SK-N-SH (cell line): ENCODE results near the gene ZNF597. TPM values are rescaled to one million over a fixed set of nuclear protein-coding genes. Genes with fewer than 3 reads are reported as not detected.

Experiments
- CTCF ChIA-PET: fragments of 300-600, 350-600 bp; formaldehyde crosslinking; extraction: SDS; loops from one replicate; lab custom pipeline; 2021; lab: Yijun Ruan, JAX
- POLR2A ChIA-PET: fragments of 350-600 bp; sonication (Branson Sonifier 250); formaldehyde crosslinking; extraction: SDS; loops from one replicate; lab custom pipeline; 2020; ENCODE audit warnings: antibody characterized with exemption, inconsistent platforms; lab: Yijun Ruan, JAX
- DNase-seq: peaks from one replicate; pipeline ENCODE4 v3.0.0; 2012
- H2AFZ ChIP-seq: fragments of 200-600 bp; sonication (generic); 2 replicates; pipeline ENCODE4 v1.8.1; 2016; ENCODE audit warnings: antibody characterized with exemption, mild to moderate bottlenecking, low read depth
- H3F3A ChIP-seq: fragments of 200-600 bp; sonication (generic); replicated peaks from 2 replicates; pipeline ENCODE3; 2016; ENCODE audit warnings: antibody characterized with exemption, mild to moderate bottlenecking; ENCODE audit not compliant: insufficient read depth
- H3K27ac ChIP-seq, 2 experiments: fragments of 200-500 bp in 1 of 2; fragments of 200-600 bp in 1 of 2; sonication (Bioruptor generic) in 1 of 2; sonication (generic), shearing (Covaris generic) in 1 of 2; 2 replicates each; pipeline versions ENCODE4 v1.5.1 to v1.6.1; 2014 to 2016; ENCODE audit warnings: low read depth in 2 of 2, inconsistent platforms in 1 of 2, low read length in 1 of 2, mild to moderate bottlenecking in 1 of 2, mixed read lengths in 1 of 2
- H3K27me3 ChIP-seq: fragments of 200-600 bp; sonication (generic), shearing (Covaris generic); 2 replicates; pipeline ENCODE4 v1.6.1; 2016; ENCODE audit warnings: mixed run types; ENCODE audit not compliant: insufficient read depth
- H3K36me3 ChIP-seq, 2 experiments: fragments of 200-500 bp in 1 of 2; fragments of 200-600 bp in 1 of 2; sonication (Bioruptor generic) in 1 of 2; sonication (generic) in 1 of 2; replicated peaks in 1 of 2; 2 replicates each; pipeline versions ENCODE3 to v1.5.1; 2014 to 2016; ENCODE audit warnings: low read length in 1 of 2, mild to moderate bottlenecking in 1 of 2; ENCODE audit not compliant: insufficient read depth in 2 of 2, control insufficient read depth in 1 of 2
- H3K4me1 ChIP-seq, 2 experiments: fragments of 200-500 bp in 1 of 2; fragments of 200-600 bp in 1 of 2; sonication (Bioruptor generic) in 1 of 2; sonication (generic), shearing (Covaris generic) in 1 of 2; 2 replicates each; pipeline versions ENCODE4 v1.5.1 to v1.6.1; 2014 to 2016; ENCODE audit warnings: low read depth in 1 of 2, low read length in 1 of 2, mixed run types in 1 of 2; ENCODE audit not compliant: insufficient read depth in 2 of 2, control insufficient read depth in 1 of 2
- H3K4me2 ChIP-seq: fragments of 200-600 bp; sonication (generic), shearing (Covaris generic); 2 replicates; pipeline ENCODE4 v1.6.1; 2017; ENCODE audit warnings: mixed run types
- H3K4me3 ChIP-seq, 2 experiments: fragments of 200-500 bp in 1 of 2; fragments of 200-600 bp in 1 of 2; sonication (Bioruptor generic) in 1 of 2; sonication (generic), shearing (Covaris generic) in 1 of 2; 2 replicates each; pipeline versions ENCODE4 v1.5.1 to v1.8.1; 2014 to 2016; ENCODE audit warnings: low read depth in 2 of 2, inconsistent platforms in 1 of 2, low read length in 1 of 2, mild to moderate bottlenecking in 1 of 2, mixed read lengths in 1 of 2, moderate library complexity in 1 of 2
- H3K79me2 ChIP-seq: fragments of 200-600 bp; sonication (generic); 2 replicates; pipeline ENCODE4 v1.8.1; 2017; ENCODE audit warnings: mild to moderate bottlenecking; ENCODE audit not compliant: insufficient read depth
- H3K9ac ChIP-seq: fragments of 200-600 bp; sonication (generic); 2 replicates; pipeline ENCODE4 v1.6.1; 2017; ENCODE audit warnings: mixed run types
- H3K9me2 ChIP-seq: fragments of 200-600 bp; sonication (generic); 2 replicates; pipeline ENCODE4 v1.6.1; 2017; ENCODE audit warnings: mixed run types
- H3K9me3 ChIP-seq: fragments of 200-600 bp; sonication (generic); 2 replicates; pipeline ENCODE4 v1.6.1; 2017; ENCODE audit warnings: mixed run types, mild to moderate bottlenecking, moderate library complexity
- H4K20me1 ChIP-seq: fragments of 200-600 bp; sonication (generic); 2 replicates; pipeline ENCODE4 v1.6.1; 2017; ENCODE audit warnings: mild to moderate bottlenecking, mixed run types; ENCODE audit not compliant: insufficient read depth
- CHD2 ChIP-seq: fragments of 150-350 bp; IDR thresholded peaks from 2 replicates; pipeline ENCODE4 v1.6.1; 2018; ENCODE audit warnings: low read length; ENCODE audit not compliant: partially characterized antibody
- EP300 ChIP-seq, 2 experiments: IDR thresholded peaks; 2 replicates each; pipeline versions ENCODE4 v1.4.0 to v1.6.1; 2012; ENCODE audit warnings: borderline replicate concordance in 1 of 2, low read depth in 1 of 2, low read length in 1 of 2
- GABPA ChIP-seq: IDR thresholded peaks from 2 replicates; pipeline ENCODE4 v1.4.0; 2012; ENCODE audit warnings: low read depth, mild to moderate bottlenecking
- GATA2 ChIP-seq: sonication (generic); formaldehyde crosslinking; IDR thresholded peaks from 2 replicates; pipeline ENCODE4 v1.5.0; 2020; ENCODE audit warnings: mild to moderate bottlenecking, missing genetic modification reagents
- MEF2A ChIP-seq: IDR thresholded peaks from 2 replicates; pipeline ENCODE4 v1.4.0; 2012; ENCODE audit warnings: low read depth, borderline replicate concordance
- NRF1 ChIP-seq: IDR thresholded peaks from 2 replicates; pipeline ENCODE4 v1.6.1; 2012; ENCODE audit warnings: low read depth, mild to moderate bottlenecking, low read length
- POLR2AphosphoS5 ChIP-seq: IDR thresholded peaks from 2 replicates; pipeline ENCODE4 v1.6.1; 2012; ENCODE audit warnings: low read depth, low read length
- RAD21 ChIP-seq: IDR thresholded peaks from 2 replicates; pipeline ENCODE4 v1.6.1; 2012; ENCODE audit warnings: mild to moderate bottlenecking, low read length
- RFX5 ChIP-seq: IDR thresholded peaks from 2 replicates; pipeline ENCODE4 v1.6.1; 2012; ENCODE audit warnings: mild to moderate bottlenecking, improper control_type of control experiment, low read length
- RXRA ChIP-seq: IDR thresholded peaks from 2 replicates; pipeline ENCODE4 v1.4.0; 2012; ENCODE audit warnings: low read depth, mild to moderate bottlenecking, borderline replicate concordance
- SMC3 ChIP-seq: IDR thresholded peaks from 2 replicates; pipeline ENCODE4 v1.6.1; 2012; ENCODE audit warnings: low read depth, low read length, improper control_type of control experiment
- TAF1 ChIP-seq: IDR thresholded peaks from 2 replicates; pipeline ENCODE4 v1.6.1; 2012; ENCODE audit warnings: low read depth, mild to moderate bottlenecking, low read length, moderate library complexity, borderline replicate concordance
- TCF12 ChIP-seq: IDR thresholded peaks from 2 replicates; pipeline ENCODE4 v1.4.0; 2012
- TEAD4 ChIP-seq: IDR thresholded peaks from 2 replicates; pipeline ENCODE4 v1.4.0; 2012; ENCODE audit warnings: mild to moderate bottlenecking, borderline replicate concordance; ENCODE audit not compliant: insufficient read depth
- USF2 ChIP-seq: fragments of 150-350 bp; IDR thresholded peaks from 2 replicates; pipeline ENCODE4 v1.6.1; 2017; ENCODE audit warnings: antibody characterized with exemption, low read length, low read depth, borderline replicate concordance
- YY1 ChIP-seq: IDR thresholded peaks from 2 replicates; pipeline ENCODE4 v1.4.0; 2012; ENCODE audit warnings: low read depth, mild to moderate bottlenecking
- ZBTB33 ChIP-seq: IDR thresholded peaks from 2 replicates; pipeline ENCODE4 v1.4.0; 2012; ENCODE audit warnings: low read depth, borderline replicate concordance
- WGBS: methylation state at CpG from one replicate; pipeline ENCODE4 v1.1.6; 2017; ENCODE audit warnings: low lambda C conversion rate; 5-methylcytosine and 5-hydroxymethylcytosine counted together
- polyA plus RNA-seq, 3 experiments: library from polyadenylated mRNA; depleted of rRNA; stranded (reverse); fragments of >200 nt; gene quantifications; 2 replicates each; pipeline ENCODE4 v1.2.3, GENCODE V29; 2012
- TF ChIP-seq, protein P1 (sequence below): IDR thresholded peaks from 2 replicates; pipeline ENCODE4 v1.4.0; 2012; ENCODE audit warnings: low read depth
- TF ChIP-seq, protein P2 (sequence below): IDR thresholded peaks from 2 replicates; pipeline ENCODE4 v1.4.0; 2012; ENCODE audit warnings: low read depth, borderline replicate concordance

Gene ZNF597
- polyA plus RNA-seq, 1 of the 3 experiments (the other 2 are of a cell fraction): 1.1 TPM

DNA sequence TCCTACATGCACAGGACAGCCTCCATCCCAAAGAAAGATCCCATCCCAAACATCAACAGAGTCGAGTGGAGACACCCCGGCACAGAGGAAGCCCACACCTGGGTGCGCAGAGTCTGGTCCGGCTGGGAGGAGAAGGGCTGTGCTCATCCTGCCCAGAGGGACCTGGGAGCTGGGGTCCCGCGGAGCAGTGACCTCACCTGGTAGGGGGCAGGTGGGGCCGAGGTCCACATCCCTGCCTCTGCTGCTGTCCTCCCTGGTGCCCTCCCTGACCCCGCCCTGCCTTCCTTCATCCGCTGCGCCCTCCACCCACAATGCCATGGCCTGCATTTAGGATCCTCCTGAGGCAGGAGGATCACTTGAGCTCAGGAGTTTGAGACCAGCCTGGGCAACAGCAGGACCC is 49.1 kb upstream of the ZNF597 start:
- Histone ChIP-seq H3K9me2 (no peaks in the 10 kb centered on the region), H2AFZ (no peak overlapping the region), H3K9me3 (no peaks in the 10 kb centered on the region), H4K20me1 (no peaks in the 10 kb centered on the region), H3K9ac (no peak overlapping the region), H3K79me2 (no peaks in the 10 kb centered on the region), H3K4me1 (peaks cover 0 to 3% of the 10 kb centered on the region in 2 experiments; a peak in 1 of 4 replicates), H3K27ac (no peak overlapping the region), H3K36me3 (peaks cover 0 to 9% of the 10 kb centered on the region in 2 experiments), H3K4me3 (no peak overlapping the region), H3F3A (no peaks in the 10 kb centered on the region), H3K27me3 (no peaks in the 10 kb centered on the region), H3K4me2 (no peak overlapping the region)
- WGBS: 100% methylated on average over 3 of the region's 10 CpGs
- TF ChIP-seq NRF1: no peak
- TF ChIP-seq TEAD4: no peak
- no peak for TF ChIP-seq CHD2
- TF ChIP-seq YY1: no peak
- TF ChIP-seq RFX5: no peak
- TF ChIP-seq TAF1: no peak
- DNase-seq: no peak
- ChIA-PET CTCF (interaction anchor here (0.6 kb wide), 1 partner anchor 126 kb away, joined by 3 read pairs; no protein-coding TSS in a partner anchor), POLR2A (no interaction called here)

- no peak overlapping the region for H3K4me2 ChIP-seq
- H3K9me2 ChIP-seq: no peaks in the 10 kb centered on the region
- CTCF ChIA-PET: no interaction called here
- no peak overlapping the region for H3K27ac ChIP-seq
- TF ChIP-seq, protein P1, sequence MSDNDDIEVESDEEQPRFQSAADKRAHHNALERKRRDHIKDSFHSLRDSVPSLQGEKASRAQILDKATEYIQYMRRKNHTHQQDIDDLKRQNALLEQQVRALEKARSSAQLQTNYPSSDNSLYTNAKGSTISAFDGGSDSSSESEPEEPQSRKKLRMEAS: no peak
- 0 out of 2 replicates have a peak, but pooled peaks have one; percentile 13 for TF ChIP-seq RAD21
- H3K9ac ChIP-seq: no peak overlapping the region
- WGBS: 71% methylated on average over 11 of the region's 17 CpGs
- peaks cover 0 to 17% of the 10 kb centered on the region in 2 experiments for H3K36me3 ChIP-seq
- no peaks in the 10 kb centered on the region for H3F3A ChIP-seq
- DNase-seq: no peak
- H2AFZ ChIP-seq: no peak overlapping the region
- H3K27me3 ChIP-seq: no peaks in the 10 kb centered on the region
- H3K79me2 ChIP-seq: no peaks in the 10 kb centered on the region
- no peaks in the 10 kb centered on the region for H4K20me1 ChIP-seq
- POLR2A ChIA-PET: no interaction called here
- H3K4me1 ChIP-seq: peaks cover 0 to 3% of the 10 kb centered on the region in 2 experiments; a peak in 1 of 4 replicates
- H3K9me3 ChIP-seq: no peaks in the 10 kb centered on the region
- no peak overlapping the region for H3K4me3 ChIP-seq
Observed at GRCh38 chr16:3490911-3491629, 47.8 kb upstream of the ZNF597 start.

- ChIA-PET CTCF (interaction anchor here (0.9 kb wide), 1 partner anchor 12 kb away, joined by 4 read pairs; the partner anchor contains the start of gene CLUAP1), POLR2A (no interaction called here)
- Histone ChIP-seq H3K9ac (no peak overlapping the region), H3F3A (no peaks in the 10 kb centered on the region), H3K36me3 (peaks cover 2 to 39% of the 10 kb centered on the region in 2 experiments), H3K4me2 (no peak overlapping the region), H3K9me2 (no peaks in the 10 kb centered on the region), H3K79me2 (no peaks in the 10 kb centered on the region), H2AFZ (no peak overlapping the region), H3K4me1 (peaks cover 0 to 3% of the 10 kb centered on the region in 2 experiments; a peak in 1 of 4 replicates), H3K27me3 (no peaks in the 10 kb centered on the region), H4K20me1 (no peaks in the 10 kb centered on the region), H3K27ac (no peak overlapping the region), H3K4me3 (no peak overlapping the region), H3K9me3 (no peaks in the 10 kb centered on the region)
- DNase-seq: no peak
- WGBS: 77% methylated on average over 9 of the region's 13 CpGs
- TF ChIP-seq SMC3: no peak
- no peak for TF ChIP-seq POLR2AphosphoS5
- no peak for TF ChIP-seq TEAD4
- TF ChIP-seq USF2: no peak
- TF ChIP-seq, protein P2, sequence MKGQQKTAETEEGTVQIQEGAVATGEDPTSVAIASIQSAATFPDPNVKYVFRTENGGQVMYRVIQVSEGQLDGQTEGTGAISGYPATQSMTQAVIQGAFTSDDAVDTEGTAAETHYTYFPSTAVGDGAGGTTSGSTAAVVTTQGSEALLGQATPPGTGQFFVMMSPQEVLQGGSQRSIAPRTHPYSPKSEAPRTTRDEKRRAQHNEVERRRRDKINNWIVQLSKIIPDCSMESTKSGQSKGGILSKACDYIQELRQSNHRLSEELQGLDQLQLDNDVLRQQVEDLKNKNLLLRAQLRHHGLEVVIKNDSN: no peak
- no peak for TF ChIP-seq GATA2 (CRISPR knock-in tag)
- no peak for TF ChIP-seq NRF1
- TF ChIP-seq EP300 (IDR thresholded peaks at IDR 0.05; ENCODE audit: borderline replicate concordance in 1 of 2, low read depth in 1 of 2, low read length in 1 of 2): no peak
- TF ChIP-seq ZBTB33: no peak
- TF ChIP-seq GABPA: no peak
- TF ChIP-seq RXRA: no peak
- no peak for TF ChIP-seq TCF12
- no peak for TF ChIP-seq MEF2A
Observed at GRCh38 chr16:3488801-3489200, 45.5 kb upstream of the ZNF597 start.
